Prostate gland (tissue), 2 donors: ENCODE data around the gene ZBTB7C.

Source experiments
- POLR2AphosphoS5 ChIP-seq: sonication (generic); formaldehyde crosslinking; IDR thresholded peaks from one replicate; pipeline ENCODE4 v1.6.1; 2017; ENCODE audit warnings: antibody characterized with exemption
- TF ChIP-seq, protein P1 (sequence below), 4 experiments: fragments of 200-600 bp in 2 of 4; fragments of 450-650 bp in 2 of 4; sonication (generic) in 2 of 4; IDR thresholded peaks; 1 replicate in 3 of 4; 2 replicates in 1 of 4; pipeline ENCODE4 v1.5.1; 2016 to 2019; ENCODE audit warnings: antibody characterized with exemption in 4 of 4, mild to moderate bottlenecking in 2 of 4, moderate library complexity in 2 of 4

DNA sequence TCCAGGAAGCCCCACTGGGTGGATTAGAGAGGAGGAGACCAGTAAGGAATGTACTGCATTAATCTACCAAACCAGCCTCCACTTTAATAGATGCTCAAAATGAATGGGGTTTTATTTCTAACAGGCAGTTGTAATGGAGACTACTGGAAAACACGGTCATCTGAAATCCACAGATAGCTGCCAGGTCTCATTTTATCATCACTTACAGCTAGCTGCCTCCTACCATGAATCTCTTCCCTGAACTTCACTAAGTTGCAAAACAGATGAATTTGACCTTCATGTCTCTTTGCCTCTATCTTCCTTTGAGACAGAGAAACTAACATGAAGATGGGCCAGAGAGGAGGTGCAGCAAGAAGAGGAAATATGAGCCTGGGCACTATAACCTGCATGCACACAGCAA is 21.9 kb downstream of the ZBTB7C start:
- TF ChIP-seq, protein P1, sequence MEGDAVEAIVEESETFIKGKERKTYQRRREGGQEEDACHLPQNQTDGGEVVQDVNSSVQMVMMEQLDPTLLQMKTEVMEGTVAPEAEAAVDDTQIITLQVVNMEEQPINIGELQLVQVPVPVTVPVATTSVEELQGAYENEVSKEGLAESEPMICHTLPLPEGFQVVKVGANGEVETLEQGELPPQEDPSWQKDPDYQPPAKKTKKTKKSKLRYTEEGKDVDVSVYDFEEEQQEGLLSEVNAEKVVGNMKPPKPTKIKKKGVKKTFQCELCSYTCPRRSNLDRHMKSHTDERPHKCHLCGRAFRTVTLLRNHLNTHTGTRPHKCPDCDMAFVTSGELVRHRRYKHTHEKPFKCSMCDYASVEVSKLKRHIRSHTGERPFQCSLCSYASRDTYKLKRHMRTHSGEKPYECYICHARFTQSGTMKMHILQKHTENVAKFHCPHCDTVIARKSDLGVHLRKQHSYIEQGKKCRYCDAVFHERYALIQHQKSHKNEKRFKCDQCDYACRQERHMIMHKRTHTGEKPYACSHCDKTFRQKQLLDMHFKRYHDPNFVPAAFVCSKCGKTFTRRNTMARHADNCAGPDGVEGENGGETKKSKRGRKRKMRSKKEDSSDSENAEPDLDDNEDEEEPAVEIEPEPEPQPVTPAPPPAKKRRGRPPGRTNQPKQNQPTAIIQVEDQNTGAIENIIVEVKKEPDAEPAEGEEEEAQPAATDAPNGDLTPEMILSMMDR (IDR thresholded peaks at IDR 0.05): no peak
- TF ChIP-seq POLR2AphosphoS5: no peak
